PC-9 (cell line): ENCODE measurements around the gene HNRNPF.

Experiments
- EZH2 ChIP-seq: fragments of 200-600 bp; sonication (generic); IDR thresholded peaks from 2 replicates; pipeline ENCODE4 v1.8.0; 2017; ENCODE audit warnings: antibody characterized with exemption, low read depth
- TF ChIP-seq, protein P1 (sequence below): fragments of 200-600 bp; sonication (generic); conservative IDR thresholded peaks from 2 replicates; pipeline ENCODE4 v1.6.1; 2017; ENCODE audit warnings: mixed run types, antibody characterized with exemption, mild to moderate bottlenecking, moderate library complexity

DNA sequence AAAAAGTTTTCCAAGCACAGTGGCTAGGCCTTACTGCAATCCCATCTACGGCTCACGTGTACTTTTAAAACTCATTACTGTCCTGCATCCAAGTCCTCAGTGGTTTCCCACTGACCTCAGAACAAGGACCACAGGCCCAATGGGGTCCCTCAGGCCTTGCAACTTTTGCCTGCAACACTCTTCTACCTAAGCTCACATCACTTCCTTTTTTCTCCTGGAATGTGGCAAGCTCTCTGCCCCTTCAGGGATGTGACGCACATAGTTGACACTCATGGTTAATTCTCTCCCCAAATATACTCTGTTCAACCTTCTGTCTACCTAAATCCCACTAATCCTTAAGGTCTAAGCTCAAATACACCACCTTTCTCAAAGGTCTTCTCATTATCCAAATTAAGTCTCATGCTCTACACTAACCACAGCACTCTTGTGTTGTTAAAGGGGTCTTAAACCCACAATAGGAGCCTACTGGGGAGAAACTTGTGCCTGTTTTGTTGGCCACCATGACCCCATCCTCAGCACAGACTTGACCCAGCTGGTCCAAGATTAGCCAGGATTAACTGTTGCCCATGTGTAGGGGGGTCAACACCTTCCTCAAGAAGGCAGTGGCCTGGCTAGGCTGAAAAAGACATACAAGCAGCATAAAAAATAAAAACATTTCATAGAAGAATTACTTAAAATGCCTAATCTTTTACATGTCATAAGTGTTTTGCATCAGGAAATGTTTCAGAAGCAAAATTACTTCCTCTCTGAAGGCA is 15.2 kb downstream of the HNRNPF start:
- TF ChIP-seq EZH2 = no peak
- TF ChIP-seq, protein P1, sequence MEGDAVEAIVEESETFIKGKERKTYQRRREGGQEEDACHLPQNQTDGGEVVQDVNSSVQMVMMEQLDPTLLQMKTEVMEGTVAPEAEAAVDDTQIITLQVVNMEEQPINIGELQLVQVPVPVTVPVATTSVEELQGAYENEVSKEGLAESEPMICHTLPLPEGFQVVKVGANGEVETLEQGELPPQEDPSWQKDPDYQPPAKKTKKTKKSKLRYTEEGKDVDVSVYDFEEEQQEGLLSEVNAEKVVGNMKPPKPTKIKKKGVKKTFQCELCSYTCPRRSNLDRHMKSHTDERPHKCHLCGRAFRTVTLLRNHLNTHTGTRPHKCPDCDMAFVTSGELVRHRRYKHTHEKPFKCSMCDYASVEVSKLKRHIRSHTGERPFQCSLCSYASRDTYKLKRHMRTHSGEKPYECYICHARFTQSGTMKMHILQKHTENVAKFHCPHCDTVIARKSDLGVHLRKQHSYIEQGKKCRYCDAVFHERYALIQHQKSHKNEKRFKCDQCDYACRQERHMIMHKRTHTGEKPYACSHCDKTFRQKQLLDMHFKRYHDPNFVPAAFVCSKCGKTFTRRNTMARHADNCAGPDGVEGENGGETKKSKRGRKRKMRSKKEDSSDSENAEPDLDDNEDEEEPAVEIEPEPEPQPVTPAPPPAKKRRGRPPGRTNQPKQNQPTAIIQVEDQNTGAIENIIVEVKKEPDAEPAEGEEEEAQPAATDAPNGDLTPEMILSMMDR = no peak
